SK-N-SH treated with all-trans-retinoic acid at 6 μM for 48 hours (cell line): ENCODE results near the gene SGK2.

Experiments used
- ATAC-seq: fragments of 200-7000 bp; cut with Tn5 transposase; 3 replicates; pipeline ENCODE4 v1.9.1; 2020; ENCODE audit warnings: mild to moderate bottlenecking, moderate library complexity
- ARNTL ChIP-seq: fragments of 450-650 bp; formaldehyde crosslinking; IDR thresholded peaks from 2 replicates; pipeline ENCODE4 v1.5.0; 2020; ENCODE audit warnings: low read depth, mild to moderate bottlenecking, moderate library complexity, borderline replicate concordance
- BACH2 ChIP-seq: fragments of 250-450 bp; sonication (Bioruptor Pico); IDR thresholded peaks from 2 replicates; pipeline ENCODE4 v1.9.0; 2021; ENCODE audit warnings: mild to moderate bottlenecking, borderline replicate concordance
- ESRRG ChIP-seq: fragments of 250-450 bp; sonication (Bioruptor Pico); IDR thresholded peaks from 2 replicates; pipeline ENCODE4 v1.6.1; 2021; ENCODE audit warnings: mild to moderate bottlenecking
- GLIS3 ChIP-seq: fragments of 250-450 bp; sonication (Bioruptor Pico); IDR thresholded peaks from 2 replicates; pipeline ENCODE4 v1.5.0; 2020; ENCODE audit warnings: mild to moderate bottlenecking, moderate library complexity
- OSR1 ChIP-seq: fragments of 250-450 bp; sonication (Bioruptor Pico); IDR thresholded peaks from 2 replicates; pipeline ENCODE4 v1.8.0; 2022; ENCODE audit warnings: moderate library complexity, mild to moderate bottlenecking, inconsistent platforms
- PPARA ChIP-seq: fragments of 250-450 bp; sonication (Bioruptor Pico); IDR thresholded peaks from 2 replicates; pipeline ENCODE4 v1.5.0; 2020; ENCODE audit warnings: mild to moderate bottlenecking, borderline replicate concordance
- RARB ChIP-seq: fragments of 250-450 bp; sonication (Bioruptor Pico); IDR thresholded peaks from 2 replicates; pipeline ENCODE4 v1.8.0; 2021; ENCODE audit warnings: mild to moderate bottlenecking, moderate library complexity
- TCF4 ChIP-seq: fragments of 250-450 bp; sonication (Bioruptor Pico); IDR thresholded peaks from 2 replicates; pipeline ENCODE4 v1.8.0; 2021; ENCODE audit warnings: mild to moderate bottlenecking, moderate library complexity, borderline replicate concordance
- TOX ChIP-seq: fragments of 250-450 bp; sonication (Bioruptor Pico); IDR thresholded peaks from 2 replicates; pipeline ENCODE4 v1.8.0; 2021; ENCODE audit warnings: mild to moderate bottlenecking, moderate library complexity, borderline replicate concordance
- ZC3H10 ChIP-seq: fragments of 250-450 bp; sonication (Bioruptor Pico); IDR thresholded peaks from 2 replicates; pipeline ENCODE4 v1.5.1; 2021; ENCODE audit warnings: mild to moderate bottlenecking, moderate library complexity
- ZFP3 ChIP-seq: fragments of 250-450 bp; sonication (Bioruptor Pico); IDR thresholded peaks from 2 replicates; pipeline ENCODE4 v1.5.0; 2020; ENCODE audit warnings: mild to moderate bottlenecking, moderate library complexity
- ZNF565 ChIP-seq: fragments of 450-650 bp; formaldehyde crosslinking; conservative IDR thresholded peaks from 2 replicates; pipeline ENCODE4 v1.5.0; 2020; ENCODE audit warnings: low read depth, mild to moderate bottlenecking, moderate library complexity
- ZNF70 ChIP-seq: fragments of 450-650 bp; formaldehyde crosslinking; IDR thresholded peaks from 2 replicates; pipeline ENCODE4 v1.5.0; 2020; ENCODE audit warnings: mild to moderate bottlenecking, moderate library complexity
- ZNF8 ChIP-seq: fragments of 450-650 bp; formaldehyde crosslinking; IDR thresholded peaks from 2 replicates; pipeline ENCODE4 v1.5.0; 2020; ENCODE audit warnings: mild to moderate bottlenecking, moderate library complexity
- TF ChIP-seq, protein P1 (sequence below): fragments of 250-450 bp; sonication (Bioruptor Pico); IDR thresholded peaks from 2 replicates; pipeline ENCODE4 v1.5.1; 2020; ENCODE audit warnings: low read depth, mild to moderate bottlenecking, moderate library complexity
- TF ChIP-seq, protein P2 (sequence below): fragments of 250-450 bp; sonication (Bioruptor Pico); IDR thresholded peaks from 2 replicates; pipeline ENCODE4 v1.5.1; 2021; ENCODE audit warnings: mild to moderate bottlenecking, moderate library complexity
- TF ChIP-seq, protein P3 (sequence below): fragments of 250-450 bp; sonication (Bioruptor Pico); IDR thresholded peaks from 2 replicates; pipeline ENCODE4 v1.5.0; 2020; ENCODE audit warnings: mild to moderate bottlenecking, moderate library complexity
- TF ChIP-seq, protein P4 (sequence below): fragments of 250-450 bp; sonication (Bioruptor Pico); IDR thresholded peaks from 2 replicates; pipeline ENCODE4 v1.8.0; 2021; ENCODE audit warnings: low read depth, mild to moderate bottlenecking, moderate library complexity, borderline replicate concordance
- TF ChIP-seq, protein P5 (sequence below): fragments of 250-450 bp; sonication (Bioruptor Pico); IDR thresholded peaks from 2 replicates; pipeline ENCODE4 v1.8.0; 2020; ENCODE audit warnings: mild to moderate bottlenecking, moderate library complexity, borderline replicate concordance

The SGK2 gene

DNA sequence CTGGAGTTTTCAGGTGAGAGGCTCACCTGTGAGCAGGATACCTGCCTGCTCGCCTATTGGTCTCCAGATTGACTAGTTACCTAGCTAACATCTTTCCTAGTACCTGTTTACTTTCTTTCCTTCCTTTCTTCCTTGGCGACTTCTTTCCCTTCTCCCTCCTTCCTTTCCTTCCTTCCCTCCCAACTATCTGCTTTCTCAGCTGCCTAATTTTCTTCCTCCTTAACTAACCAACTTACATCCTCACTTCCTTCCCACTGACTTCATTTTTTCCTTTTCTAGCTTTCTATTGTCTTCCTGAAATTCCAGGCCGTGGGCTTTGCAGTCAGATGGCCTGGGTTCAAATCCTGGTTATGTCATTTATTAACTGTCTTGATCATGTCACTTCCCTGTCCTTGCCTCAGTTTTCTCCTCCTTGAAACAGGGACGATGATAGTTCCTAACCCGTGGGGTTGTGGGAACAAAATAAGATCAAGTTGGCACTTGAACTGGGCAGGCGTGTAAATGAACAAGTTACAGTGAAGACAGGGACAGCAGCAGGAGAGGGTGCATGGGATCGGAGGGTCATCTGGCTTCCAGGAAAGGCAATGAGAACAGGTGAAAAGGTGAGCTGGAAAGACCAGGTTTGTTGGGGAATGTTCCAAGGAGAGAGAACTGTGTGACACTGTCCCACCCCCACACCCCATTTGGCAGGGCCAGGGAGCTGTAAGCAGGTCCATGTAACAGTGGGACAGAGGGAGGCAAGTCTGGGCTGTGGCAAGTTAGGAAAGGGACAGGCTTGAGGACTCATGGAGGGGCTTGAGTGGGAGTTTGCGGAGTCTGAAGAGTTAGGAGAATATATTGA lies 540 bp downstream of the SGK2 start:
- TF ChIP-seq TCF4 (CRISPR knock-in tag) (no peak), PPARA (no peak), BACH2 (CRISPR knock-in tag) (no peak), ESRRG (CRISPR knock-in tag) (no peak), ZC3H10 (CRISPR knock-in tag) (no peak), ZNF8 (CRISPR knock-in tag) (no peak)
- TF ChIP-seq, protein P1, sequence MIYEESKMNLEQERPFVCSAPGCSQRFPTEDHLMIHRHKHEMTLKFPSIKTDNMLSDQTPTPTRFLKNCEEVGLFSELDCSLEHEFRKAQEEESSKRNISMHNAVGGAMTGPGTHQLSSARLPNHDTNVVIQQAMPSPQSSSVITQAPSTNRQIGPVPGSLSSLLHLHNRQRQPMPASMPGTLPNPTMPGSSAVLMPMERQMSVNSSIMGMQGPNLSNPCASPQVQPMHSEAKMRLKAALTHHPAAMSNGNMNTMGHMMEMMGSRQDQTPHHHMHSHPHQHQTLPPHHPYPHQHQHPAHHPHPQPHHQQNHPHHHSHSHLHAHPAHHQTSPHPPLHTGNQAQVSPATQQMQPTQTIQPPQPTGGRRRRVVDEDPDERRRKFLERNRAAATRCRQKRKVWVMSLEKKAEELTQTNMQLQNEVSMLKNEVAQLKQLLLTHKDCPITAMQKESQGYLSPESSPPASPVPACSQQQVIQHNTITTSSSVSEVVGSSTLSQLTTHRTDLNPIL (CRISPR knock-in tag): no peak
- TF ChIP-seq, protein P2, sequence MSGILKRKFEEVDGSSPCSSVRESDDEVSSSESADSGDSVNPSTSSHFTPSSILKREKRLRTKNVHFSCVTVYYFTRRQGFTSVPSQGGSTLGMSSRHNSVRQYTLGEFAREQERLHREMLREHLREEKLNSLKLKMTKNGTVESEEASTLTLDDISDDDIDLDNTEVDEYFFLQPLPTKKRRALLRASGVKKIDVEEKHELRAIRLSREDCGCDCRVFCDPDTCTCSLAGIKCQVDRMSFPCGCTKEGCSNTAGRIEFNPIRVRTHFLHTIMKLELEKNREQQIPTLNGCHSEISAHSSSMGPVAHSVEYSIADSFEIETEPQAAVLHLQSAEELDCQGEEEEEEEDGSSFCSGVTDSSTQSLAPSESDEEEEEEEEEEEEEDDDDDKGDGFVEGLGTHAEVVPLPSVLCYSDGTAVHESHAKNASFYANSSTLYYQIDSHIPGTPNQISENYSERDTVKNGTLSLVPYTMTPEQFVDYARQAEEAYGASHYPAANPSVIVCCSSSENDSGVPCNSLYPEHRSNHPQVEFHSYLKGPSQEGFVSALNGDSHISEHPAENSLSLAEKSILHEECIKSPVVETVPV (CRISPR knock-in tag): no peak
- TF ChIP-seq, protein P3, sequence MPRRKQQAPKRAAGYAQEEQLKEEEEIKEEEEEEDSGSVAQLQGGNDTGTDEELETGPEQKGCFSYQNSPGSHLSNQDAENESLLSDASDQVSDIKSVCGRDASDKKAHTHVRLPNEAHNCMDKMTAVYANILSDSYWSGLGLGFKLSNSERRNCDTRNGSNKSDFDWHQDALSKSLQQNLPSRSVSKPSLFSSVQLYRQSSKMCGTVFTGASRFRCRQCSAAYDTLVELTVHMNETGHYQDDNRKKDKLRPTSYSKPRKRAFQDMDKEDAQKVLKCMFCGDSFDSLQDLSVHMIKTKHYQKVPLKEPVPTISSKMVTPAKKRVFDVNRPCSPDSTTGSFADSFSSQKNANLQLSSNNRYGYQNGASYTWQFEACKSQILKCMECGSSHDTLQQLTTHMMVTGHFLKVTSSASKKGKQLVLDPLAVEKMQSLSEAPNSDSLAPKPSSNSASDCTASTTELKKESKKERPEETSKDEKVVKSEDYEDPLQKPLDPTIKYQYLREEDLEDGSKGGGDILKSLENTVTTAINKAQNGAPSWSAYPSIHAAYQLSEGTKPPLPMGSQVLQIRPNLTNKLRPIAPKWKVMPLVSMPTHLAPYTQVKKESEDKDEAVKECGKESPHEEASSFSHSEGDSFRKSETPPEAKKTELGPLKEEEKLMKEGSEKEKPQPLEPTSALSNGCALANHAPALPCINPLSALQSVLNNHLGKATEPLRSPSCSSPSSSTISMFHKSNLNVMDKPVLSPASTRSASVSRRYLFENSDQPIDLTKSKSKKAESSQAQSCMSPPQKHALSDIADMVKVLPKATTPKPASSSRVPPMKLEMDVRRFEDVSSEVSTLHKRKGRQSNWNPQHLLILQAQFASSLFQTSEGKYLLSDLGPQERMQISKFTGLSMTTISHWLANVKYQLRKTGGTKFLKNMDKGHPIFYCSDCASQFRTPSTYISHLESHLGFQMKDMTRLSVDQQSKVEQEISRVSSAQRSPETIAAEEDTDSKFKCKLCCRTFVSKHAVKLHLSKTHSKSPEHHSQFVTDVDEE (CRISPR knock-in tag): no peak

DNA sequence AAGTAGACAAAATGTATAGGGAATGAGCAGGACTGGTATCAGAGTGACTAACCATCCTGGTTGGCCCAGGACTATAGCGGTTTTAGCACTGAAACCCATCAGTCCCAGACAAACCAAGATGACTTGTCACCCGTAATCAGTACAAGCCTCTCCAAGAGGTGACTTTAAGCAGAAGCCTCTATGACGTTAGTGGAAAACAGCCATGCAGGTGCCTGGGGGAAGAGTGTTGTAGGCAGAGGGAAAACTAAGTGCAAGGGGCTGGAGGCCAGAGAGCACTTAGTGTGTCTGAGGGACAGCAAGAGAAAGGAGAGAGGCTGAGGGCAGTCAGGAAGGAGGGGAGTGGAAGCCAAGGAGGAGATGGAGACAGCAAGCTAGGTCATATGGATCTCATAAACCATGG lies 2.1 kb downstream of the SGK2 start:
- TF ChIP-seq, protein P1 (CRISPR knock-in tag): no peak
- no peak for TF ChIP-seq TOX (CRISPR knock-in tag)
- TF ChIP-seq ESRRG (CRISPR knock-in tag): no peak
- TF ChIP-seq, protein P2 (CRISPR knock-in tag): no peak
- TF ChIP-seq, protein P4, sequence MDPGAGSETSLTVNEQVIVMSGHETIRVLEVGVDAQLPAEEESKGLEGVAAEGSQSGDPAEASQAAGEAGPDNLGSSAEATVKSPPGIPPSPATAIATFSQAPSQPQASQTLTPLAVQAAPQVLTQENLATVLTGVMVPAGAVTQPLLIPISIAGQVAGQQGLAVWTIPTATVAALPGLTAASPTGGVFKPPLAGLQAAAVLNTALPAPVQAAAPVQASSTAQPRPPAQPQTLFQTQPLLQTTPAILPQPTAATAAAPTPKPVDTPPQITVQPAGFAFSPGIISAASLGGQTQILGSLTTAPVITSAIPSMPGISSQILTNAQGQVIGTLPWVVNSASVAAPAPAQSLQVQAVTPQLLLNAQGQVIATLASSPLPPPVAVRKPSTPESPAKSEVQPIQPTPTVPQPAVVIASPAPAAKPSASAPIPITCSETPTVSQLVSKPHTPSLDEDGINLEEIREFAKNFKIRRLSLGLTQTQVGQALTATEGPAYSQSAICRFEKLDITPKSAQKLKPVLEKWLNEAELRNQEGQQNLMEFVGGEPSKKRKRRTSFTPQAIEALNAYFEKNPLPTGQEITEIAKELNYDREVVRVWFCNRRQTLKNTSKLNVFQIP (CRISPR knock-in tag): no peak
- no peak for TF ChIP-seq OSR1
- TF ChIP-seq ZFP3 (CRISPR knock-in tag): no peak
- no peak for TF ChIP-seq ZNF70 (CRISPR knock-in tag)
- no peak for TF ChIP-seq PPARA
- TF ChIP-seq ARNTL (CRISPR knock-in tag): no peak
- TF ChIP-seq, protein P5, sequence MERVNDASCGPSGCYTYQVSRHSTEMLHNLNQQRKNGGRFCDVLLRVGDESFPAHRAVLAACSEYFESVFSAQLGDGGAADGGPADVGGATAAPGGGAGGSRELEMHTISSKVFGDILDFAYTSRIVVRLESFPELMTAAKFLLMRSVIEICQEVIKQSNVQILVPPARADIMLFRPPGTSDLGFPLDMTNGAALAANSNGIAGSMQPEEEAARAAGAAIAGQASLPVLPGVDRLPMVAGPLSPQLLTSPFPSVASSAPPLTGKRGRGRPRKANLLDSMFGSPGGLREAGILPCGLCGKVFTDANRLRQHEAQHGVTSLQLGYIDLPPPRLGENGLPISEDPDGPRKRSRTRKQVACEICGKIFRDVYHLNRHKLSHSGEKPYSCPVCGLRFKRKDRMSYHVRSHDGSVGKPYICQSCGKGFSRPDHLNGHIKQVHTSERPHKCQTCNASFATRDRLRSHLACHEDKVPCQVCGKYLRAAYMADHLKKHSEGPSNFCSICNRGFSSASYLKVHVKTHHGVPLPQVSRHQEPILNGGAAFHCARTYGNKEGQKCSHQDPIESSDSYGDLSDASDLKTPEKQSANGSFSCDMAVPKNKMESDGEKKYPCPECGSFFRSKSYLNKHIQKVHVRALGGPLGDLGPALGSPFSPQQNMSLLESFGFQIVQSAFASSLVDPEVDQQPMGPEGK: no peak
- TF ChIP-seq BACH2 (CRISPR knock-in tag): no peak
- no peak for TF ChIP-seq GLIS3 (CRISPR knock-in tag)
- TF ChIP-seq ZNF565 (CRISPR knock-in tag): no peak
- no peak for TF ChIP-seq RARB (CRISPR knock-in tag)
- ATAC-seq: no peak

More for the DNA sequence above, 540 bp downstream of the SGK2 start:
- ATAC-seq: no peak
